ENCODE measurements around the gene MAP3K12. TPM values are rescaled to one million over a fixed set of nuclear protein-coding genes. Genes with fewer than 3 reads are reported as not detected.

MAP3K12 gene
- total RNA-seq, 1 experiment from 2014 or later = 14.7 TPM

DNA sequence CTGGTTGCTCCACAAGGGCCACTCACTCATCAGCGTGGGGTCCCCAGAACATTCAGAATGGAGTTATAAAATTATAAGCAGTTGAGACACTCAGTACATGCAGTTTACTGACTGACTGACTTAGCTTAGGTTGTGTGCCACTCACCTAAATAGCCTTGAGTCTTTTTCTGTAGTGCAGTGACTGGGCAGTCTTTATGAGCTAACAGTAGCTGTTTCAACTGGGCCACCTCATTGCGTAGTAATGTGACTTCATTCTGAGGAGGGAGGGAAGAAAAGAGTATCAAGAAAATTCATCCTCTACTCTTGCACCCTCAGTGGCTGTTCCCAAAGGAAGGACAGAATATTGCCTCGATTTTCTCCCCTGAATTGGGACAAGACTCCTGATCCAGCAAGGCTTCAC is 23.9 kb upstream of the MAP3K12 start:
- H3K4me1 ChIP-seq (replicated peaks; ENCODE audit: insufficient read depth) = no peaks in the 10 kb centered on the region
- no peaks in the 10 kb centered on the region for H3K9me2 ChIP-seq (ENCODE audit: insufficient read depth)
- H3K36me3 ChIP-seq (ENCODE audit: low read depth) = 0 out of 2 replicates have a peak, but pooled peaks cover 5% of the 10 kb centered on the region
- no peaks in the 10 kb centered on the region for H3K9me3 ChIP-seq (ENCODE audit: insufficient read depth, low read depth)
- H3K27ac ChIP-seq = no peak overlapping the region
- no peak for DNase-seq
- no TSS peak for BruUV-seq (replicated peaks)
- no peak for TF ChIP-seq EZH2 (IDR thresholded peaks at IDR 0.05; ENCODE audit: low read depth)
- TF ChIP-seq, protein P1, sequence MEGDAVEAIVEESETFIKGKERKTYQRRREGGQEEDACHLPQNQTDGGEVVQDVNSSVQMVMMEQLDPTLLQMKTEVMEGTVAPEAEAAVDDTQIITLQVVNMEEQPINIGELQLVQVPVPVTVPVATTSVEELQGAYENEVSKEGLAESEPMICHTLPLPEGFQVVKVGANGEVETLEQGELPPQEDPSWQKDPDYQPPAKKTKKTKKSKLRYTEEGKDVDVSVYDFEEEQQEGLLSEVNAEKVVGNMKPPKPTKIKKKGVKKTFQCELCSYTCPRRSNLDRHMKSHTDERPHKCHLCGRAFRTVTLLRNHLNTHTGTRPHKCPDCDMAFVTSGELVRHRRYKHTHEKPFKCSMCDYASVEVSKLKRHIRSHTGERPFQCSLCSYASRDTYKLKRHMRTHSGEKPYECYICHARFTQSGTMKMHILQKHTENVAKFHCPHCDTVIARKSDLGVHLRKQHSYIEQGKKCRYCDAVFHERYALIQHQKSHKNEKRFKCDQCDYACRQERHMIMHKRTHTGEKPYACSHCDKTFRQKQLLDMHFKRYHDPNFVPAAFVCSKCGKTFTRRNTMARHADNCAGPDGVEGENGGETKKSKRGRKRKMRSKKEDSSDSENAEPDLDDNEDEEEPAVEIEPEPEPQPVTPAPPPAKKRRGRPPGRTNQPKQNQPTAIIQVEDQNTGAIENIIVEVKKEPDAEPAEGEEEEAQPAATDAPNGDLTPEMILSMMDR (conservative IDR thresholded peaks at IDR 0.05) = no peak
- no peaks in the 10 kb centered on the region for H3K27me3 ChIP-seq (ENCODE audit: insufficient read depth, low read depth)
- H3K79me2 ChIP-seq (ENCODE audit: low read depth) = no peaks in the 10 kb centered on the region
- H3F3A ChIP-seq (ENCODE audit: insufficient read depth, low read depth) = no peaks in the 10 kb centered on the region
- no peak overlapping the region for H2AFZ ChIP-seq
- intact Hi-C loops (cut with micrococcal nuclease; ENCODE audit: unreplicated experiment) = no loop called here
- H4K20me1 ChIP-seq (ENCODE audit: insufficient read depth) = no peaks in the 10 kb centered on the region; the same call in 1 of the 2 replicates
- POLR2A ChIA-PET (ENCODE audit: unreplicated experiment) = interaction anchor here (0.6 kb wide), 1 partner anchor 147 kb away, joined by 3 read pairs; no protein-coding TSS in a partner anchor
- no peak overlapping the region for H3K4me3 ChIP-seq
- no peak overlapping the region for H3K4me2 ChIP-seq
- CTCF ChIA-PET = no interaction called here

DNA sequence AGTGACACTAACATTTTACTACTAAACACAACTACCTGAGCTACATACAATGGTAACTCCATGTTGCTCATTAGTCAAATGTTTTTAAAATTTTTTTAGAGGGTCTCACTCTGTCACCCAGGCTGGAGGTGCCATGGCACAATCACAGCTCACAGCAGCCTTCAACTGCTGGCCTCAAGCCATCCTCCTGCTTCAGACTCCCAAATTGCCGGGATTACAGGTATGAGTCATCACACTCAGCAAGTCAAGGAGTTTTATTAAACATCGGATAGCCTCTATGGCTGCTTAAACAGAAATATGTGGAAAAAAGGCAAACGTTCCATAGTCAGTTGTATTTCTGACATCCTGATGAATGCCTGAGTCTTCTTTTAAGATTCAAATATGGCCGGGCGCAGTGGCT is 19.1 kb upstream of the MAP3K12 start:
- ChIA-PET POLR2A (ENCODE audit: unreplicated experiment) (interaction anchor here (0.6 kb wide), 1 partner anchor 115 kb away, joined by 4 read pairs; no protein-coding TSS in a partner anchor), CTCF (no interaction called here)
- H3K27ac ChIP-seq = no peak overlapping the region
- intact Hi-C loops (cut with micrococcal nuclease; ENCODE audit: unreplicated experiment) = no loop called here
- H3K4me3 ChIP-seq = no peak overlapping the region
- H4K20me1 ChIP-seq (ENCODE audit: insufficient read depth) = no peaks in the 10 kb centered on the region; the same call in 1 of the 2 replicates
- H3K9me2 ChIP-seq (ENCODE audit: insufficient read depth) = no peaks in the 10 kb centered on the region
- no peaks in the 10 kb centered on the region for H3K4me1 ChIP-seq (replicated peaks; ENCODE audit: insufficient read depth)
- no peaks in the 10 kb centered on the region for H3K27me3 ChIP-seq (ENCODE audit: insufficient read depth, low read depth)
- TF ChIP-seq EZH2 (IDR thresholded peaks at IDR 0.05; ENCODE audit: low read depth) = no peak
- TF ChIP-seq, protein P1 (conservative IDR thresholded peaks at IDR 0.05) = no peak
- H3F3A ChIP-seq (ENCODE audit: insufficient read depth, low read depth) = no peaks in the 10 kb centered on the region
- 0 out of 2 replicates have a peak, but pooled peaks cover 5% of the 10 kb centered on the region for H3K36me3 ChIP-seq (ENCODE audit: low read depth)
- no peak overlapping the region for H3K4me2 ChIP-seq
- H3K9me3 ChIP-seq (ENCODE audit: insufficient read depth, low read depth) = no peaks in the 10 kb centered on the region
- BruUV-seq (replicated peaks) = no TSS peak
- no peak for DNase-seq
- H2AFZ ChIP-seq = no peak overlapping the region
- H3K79me2 ChIP-seq (ENCODE audit: low read depth) = no peaks in the 10 kb centered on the region

DNA sequence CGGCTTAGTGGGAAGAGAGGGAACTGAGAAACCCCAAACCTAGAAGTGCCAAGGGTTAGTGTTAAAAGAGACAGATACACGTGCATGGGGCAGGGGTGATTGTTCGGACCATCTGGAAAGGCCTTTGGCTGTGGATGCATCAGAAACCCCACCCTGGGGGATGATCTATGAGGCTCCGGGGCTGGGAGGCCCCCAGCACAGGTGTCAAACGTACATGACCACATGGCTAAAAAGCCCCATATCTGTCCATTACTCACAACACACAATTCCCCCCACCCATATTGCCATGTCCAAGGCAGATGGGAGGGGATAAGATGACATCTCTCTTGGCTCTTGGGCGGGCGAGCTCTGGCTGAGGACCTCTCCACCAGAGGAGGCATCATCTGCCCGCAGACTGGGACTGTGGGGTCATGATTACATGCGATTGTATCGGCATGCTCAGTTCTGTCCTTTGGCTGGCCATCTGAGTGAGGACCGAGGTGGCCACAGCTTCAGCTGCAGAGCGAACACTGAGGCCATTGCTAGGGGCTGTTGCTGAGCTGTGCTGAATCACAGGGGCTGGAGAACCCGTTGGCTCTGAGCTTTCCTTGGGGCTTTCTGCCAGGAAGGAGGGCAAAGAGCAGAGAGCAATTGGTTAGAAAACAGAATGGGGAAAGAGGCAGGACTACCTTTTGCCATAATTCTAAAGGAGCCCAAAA is 17.6 kb upstream of the MAP3K12 start:
- no TSS peak for BruUV-seq (replicated peaks)
- CTCF ChIA-PET = interaction anchor here (0.7 kb wide), 1 partner anchor 171 kb away, joined by 3 read pairs; no protein-coding TSS in a partner anchor
- intact Hi-C loops (cut with micrococcal nuclease; ENCODE audit: unreplicated experiment) = no loop called here

More for the DNA sequence above, 17.6 kb upstream of the MAP3K12 start:
- Histone ChIP-seq H3F3A (ENCODE audit: insufficient read depth, low read depth) (no peaks in the 10 kb centered on the region), H2AFZ (no peak overlapping the region), H3K27ac (no peak overlapping the region), H3K27me3 (ENCODE audit: insufficient read depth, low read depth) (no peaks in the 10 kb centered on the region), H3K79me2 (ENCODE audit: low read depth) (no peaks in the 10 kb centered on the region), H3K9me2 (ENCODE audit: insufficient read depth) (no peaks in the 10 kb centered on the region), H3K36me3 (ENCODE audit: low read depth) (no peaks in the 10 kb centered on the region), H3K4me3 (no peak overlapping the region), H3K9me3 (ENCODE audit: insufficient read depth, low read depth) (no peaks in the 10 kb centered on the region), H4K20me1 (ENCODE audit: insufficient read depth) (no peaks in the 10 kb centered on the region; the same call in 1 of the 2 replicates), H3K4me2 (no peak overlapping the region), H3K4me1 (replicated peaks; ENCODE audit: insufficient read depth) (no peaks in the 10 kb centered on the region)
- TF ChIP-seq, protein P1 (conservative IDR thresholded peaks at IDR 0.05) = no peak
- no peak for TF ChIP-seq EZH2 (IDR thresholded peaks at IDR 0.05; ENCODE audit: low read depth)
- no peak for DNase-seq
- POLR2A ChIA-PET (ENCODE audit: unreplicated experiment) = interaction anchor here (0.6 kb wide), 2 partner anchors 84 to 452 kb away, joined by 3 to 4 read pairs; no protein-coding TSS in a partner anchor

Measured in PC-9 (cell line).